Right cardiac atrium (tissue), 5 donors: ENCODE results near the gene CERK. TPM values are rescaled to one million over a fixed set of nuclear protein-coding genes. Genes with fewer than 3 reads are reported as not detected.
"Not testable (repeated sequence)": the region's sequence is repeated elsewhere in the genome, so short reads cannot be mapped to it uniquely, and the experiment has no call there.

Experiments
- ATAC-seq, 2 donors: fragments of 200-7000 bp; cut with Tn5 transposase; one replicate each; pipeline versions ENCODE4 v1.8.0 to v1.9.1; 2020; ENCODE audit warnings: moderate library complexity in 2 of 2, mild to moderate bottlenecking in 1 of 2
- DNase-seq, 3 donors: peaks; one replicate each; pipeline ENCODE4 v3.0.0-alpha.2; 2020
- H3K27ac ChIP-seq: one replicate; pipeline ENCODE4 v1.5.1; 2013; ENCODE audit warnings: mild to moderate bottlenecking, low read length, control low read depth, moderate library complexity
- H3K27me3 ChIP-seq: one replicate; pipeline ENCODE4 v1.6.1; 2013; ENCODE audit not compliant: control insufficient read depth, insufficient read depth
- H3K4me1 ChIP-seq: one replicate; pipeline ENCODE4 v1.6.1; 2013; ENCODE audit warnings: low read length; ENCODE audit not compliant: control insufficient read depth, insufficient read depth
- H3K4me3 ChIP-seq: one replicate; pipeline ENCODE4 v1.5.1; 2013; ENCODE audit warnings: low read length, control low read depth
- H3K9me3 ChIP-seq: one replicate; pipeline ENCODE4 v1.6.1; 2013; ENCODE audit warnings: low read length; ENCODE audit not compliant: control insufficient read depth
- WGBS: extraction: QIAGEN DNeasy Blood & Tissue Kit; methylation state at CpG from one replicate; pipeline ENCODE4 v1.1.7; 2013; 5-methylcytosine and 5-hydroxymethylcytosine counted together
- intact Hi-C, 4 donors: fragments of 100-400 bp; cut with DNase I; formaldehyde crosslinking; loops; one replicate each; pipeline versions ENCODE4 v1.11.0 to v1.14.0; 2022 to 2023
- polyA plus RNA-seq: library from polyadenylated mRNA; stranded (reverse); fragments of 200-250 nt; gene quantifications from one replicate; pipeline ENCODE4 v1.2.3, GENCODE V29; 2013
- total RNA-seq, 4 donors: library from RNA; stranded (reverse); fragmentation: NEBNext Ultra II Directional; extraction: Animal tissue kit (Norgen Biotek cat#: 25700); gene quantifications; one replicate each; pipeline ENCODE4 v1.2.1, GENCODE V29; 2021
- donor health status: healthy with polysubstance abuse.
- donor health status: DM: no; HTN: yes; CAD: no.
- donor health status: DM: no; HTN: no; CAD: no.
- donor health status: DM: no; HTN: yes; CAD: no; lungs with severe emphysema.
- donor health status: DM: yes; HTN: yes; CAD: no.

The CERK gene
- total and polyA plus RNA-seq, 5 donors, result 32.6 to 83.5 (median 61.1) TPM

DNA sequence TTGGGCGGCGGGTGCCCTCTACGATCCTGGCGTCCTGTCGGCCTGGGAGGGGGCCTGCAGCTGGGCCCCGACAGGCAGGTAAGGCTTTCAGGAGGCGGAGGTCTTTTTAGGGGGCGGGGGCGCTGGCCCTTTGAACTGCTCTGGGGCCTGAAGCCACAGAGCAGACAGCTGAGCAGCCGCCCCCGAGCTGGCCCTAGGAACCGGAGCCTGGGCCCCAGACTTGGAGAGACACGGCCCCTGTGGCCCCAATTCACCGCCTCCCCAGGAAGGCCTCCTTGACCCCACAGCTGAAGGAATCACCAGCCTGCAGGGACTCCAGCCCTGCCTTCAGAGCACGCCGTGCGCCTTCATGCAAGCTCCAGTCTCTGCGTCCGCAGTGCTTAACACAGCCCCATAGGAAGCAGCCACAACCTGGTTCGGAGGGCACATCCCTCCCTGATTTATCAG lies 618 bp upstream of the CERK start:
- ATAC-seq (peak; percentile 3 to 15), DNase-seq (peak in 1 of 3 donors; percentile 72)
- H3K9me3 ChIP-seq, result no peaks in the 10 kb centered on the region
- intact Hi-C loops, result loop anchor here in 1 of 4 donors (10.0 kb wide), 1 partner anchor 164 kb away; no protein-coding TSS in a partner anchor
- H3K27ac ChIP-seq, result peak overlapping the region; percentile 96
- peak overlapping the region; percentile 98 for H3K4me3 ChIP-seq
- H3K27me3 ChIP-seq, result no peaks in the 10 kb centered on the region
- WGBS, result 9% methylated on average over 20 of the region's 20 CpGs
- peaks cover 21% of the 10 kb centered on the region for H3K4me1 ChIP-seq

DNA sequence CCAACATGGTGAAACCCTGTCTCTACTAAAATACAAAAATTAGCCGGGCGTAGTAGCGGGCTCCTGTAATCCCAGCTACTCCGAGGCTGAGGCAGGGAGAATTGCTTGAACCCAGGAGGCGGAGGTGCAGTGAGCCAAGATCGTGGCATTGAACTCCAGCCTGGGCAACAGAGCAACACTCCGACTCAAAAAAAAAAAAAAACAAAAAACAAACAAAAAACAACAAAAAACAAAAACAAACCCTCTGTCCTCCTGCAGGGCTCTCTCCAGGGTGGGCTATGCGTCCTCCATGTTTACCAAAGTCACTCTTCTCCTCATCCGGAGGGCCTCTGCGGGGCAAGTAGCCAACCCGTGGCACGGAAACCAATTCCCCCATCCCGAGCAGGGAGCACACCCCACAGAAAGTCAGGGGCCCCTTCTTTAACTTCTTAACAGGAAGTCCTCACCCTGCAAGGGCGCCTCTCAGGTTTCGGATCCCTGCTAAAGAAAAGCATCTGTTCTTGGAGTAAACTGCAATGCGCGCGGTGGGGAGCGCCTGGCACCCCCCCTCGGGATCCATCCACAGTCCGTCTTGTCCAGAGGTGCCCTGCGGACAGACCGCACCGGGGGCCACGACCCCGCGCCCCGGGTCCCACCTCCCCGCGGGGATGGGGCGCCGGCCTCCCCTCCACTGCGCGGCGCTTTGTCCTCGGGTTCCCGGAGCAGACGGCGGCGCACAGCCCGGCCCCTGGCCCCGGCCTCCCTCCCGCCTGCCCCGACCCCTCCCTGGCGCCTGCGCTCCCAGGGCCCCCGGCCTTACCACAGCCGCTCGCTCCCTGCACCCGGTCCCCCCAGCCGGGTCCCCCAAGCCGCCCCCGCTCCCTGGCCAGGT lies 712 bp downstream of the CERK start:
- Histone ChIP-seq H3K4me1 (peaks cover 21% of the 10 kb centered on the region), H3K27me3 (no peaks in the 10 kb centered on the region), H3K4me3 (peak overlapping the region; percentile 98), H3K9me3 (no peaks in the 10 kb centered on the region), H3K27ac (peak overlapping the region; percentile 97)
- intact Hi-C loops, result loop anchor here in 1 of 4 donors (10.0 kb wide), 1 partner anchor 163 kb away; no protein-coding TSS in a partner anchor
- DNase-seq, result peak in 2 of 3 donors; percentile 80 to 81
- peak; percentile 8 to 10 for ATAC-seq
- 3% methylated on average over 53 of the region's 53 CpGs for WGBS

DNA sequence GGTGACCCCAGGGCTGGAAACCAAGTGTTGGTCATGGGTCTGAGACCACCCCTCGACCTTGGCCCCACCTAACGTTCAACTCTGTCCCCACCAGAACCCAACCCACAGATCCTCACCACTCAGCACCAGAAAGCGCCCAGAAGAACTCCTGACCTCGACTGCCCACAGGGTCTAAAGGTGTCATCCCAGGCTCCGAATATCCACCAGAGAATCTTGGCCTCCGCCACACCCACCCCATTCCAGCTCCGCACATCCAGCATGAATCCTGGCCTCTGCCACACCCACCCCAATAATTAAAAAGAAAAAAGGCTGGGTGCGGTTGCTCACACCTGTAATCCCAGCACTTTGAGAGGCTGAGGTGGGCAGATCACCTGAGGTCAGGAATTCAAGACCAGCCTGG lies 1.3 kb downstream of the CERK start:
- DNase-seq (peak in 1 of 3 donors; percentile 28), ATAC-seq (no peak)
- H3K27ac ChIP-seq, result no peak overlapping the region
- intact Hi-C loops, result loop anchor here in 1 of 4 donors (10.0 kb wide), 1 partner anchor 162 kb away; no protein-coding TSS in a partner anchor
- H3K4me1 ChIP-seq, result peaks cover 21% of the 10 kb centered on the region
- H3K9me3 ChIP-seq, result no peaks in the 10 kb centered on the region
- H3K4me3 ChIP-seq, result peak overlapping the region; percentile 98
- H3K27me3 ChIP-seq, result no peaks in the 10 kb centered on the region
- 52% methylated on average over 8 of the region's 8 CpGs for WGBS

- Histone ChIP-seq H3K27ac (peak overlapping the region; percentile 61), H3K4me3 (peak overlapping the region; percentile 98), H3K27me3 (no peaks in the 10 kb centered on the region), H3K9me3 (no peaks in the 10 kb centered on the region), H3K4me1 (peaks cover 25% of the 10 kb centered on the region)
- WGBS, result 36% methylated on average over 13 of the region's 13 CpGs
- intact Hi-C loops, result loop anchor here in 1 of 4 donors (10.0 kb wide), 1 partner anchor 161 kb away; no protein-coding TSS in a partner anchor
- peak in 1 of 3 donors; percentile 58 for DNase-seq
- no peak for ATAC-seq
Measured at GRCh38 chr22:46735747-46736608, 2.1 kb downstream of the CERK start.

- intact Hi-C loops, result loop anchor here in 1 of 4 donors (10.0 kb wide), 1 partner anchor 160 kb away; no protein-coding TSS in a partner anchor
- H3K27me3 ChIP-seq, result no peaks in the 10 kb centered on the region
- H3K4me3 ChIP-seq, result no peak overlapping the region
- peak in 2 of 3 donors; percentile 69 to 75 for DNase-seq
- no peaks in the 10 kb centered on the region for H3K9me3 ChIP-seq
- no peak for ATAC-seq
- 37% methylated on average over 12 of the region's 12 CpGs for WGBS
- H3K4me1 ChIP-seq, result peaks cover 30% of the 10 kb centered on the region
- peak overlapping the region; percentile 61 for H3K27ac ChIP-seq
Measured at GRCh38 chr22:46734830-46735453, 3.1 kb downstream of the CERK start.

- not testable (repeated sequence) for H3K27me3 ChIP-seq, H3K27ac ChIP-seq, H3K9me3 ChIP-seq, H3K4me3 ChIP-seq, ATAC-seq
- 35% methylated on average over 12 of the region's 12 CpGs for WGBS
- intact Hi-C loops, result loop anchor here in 1 of 4 donors (10.0 kb wide), 1 partner anchor 159 kb away; no protein-coding TSS in a partner anchor
- DNase-seq, result peak in 1 of 3 donors; percentile 16
- peaks cover 30% of the 10 kb centered on the region for H3K4me1 ChIP-seq
Measured at GRCh38 chr22:46734213-46734722, 3.8 kb downstream of the CERK start.

DNA sequence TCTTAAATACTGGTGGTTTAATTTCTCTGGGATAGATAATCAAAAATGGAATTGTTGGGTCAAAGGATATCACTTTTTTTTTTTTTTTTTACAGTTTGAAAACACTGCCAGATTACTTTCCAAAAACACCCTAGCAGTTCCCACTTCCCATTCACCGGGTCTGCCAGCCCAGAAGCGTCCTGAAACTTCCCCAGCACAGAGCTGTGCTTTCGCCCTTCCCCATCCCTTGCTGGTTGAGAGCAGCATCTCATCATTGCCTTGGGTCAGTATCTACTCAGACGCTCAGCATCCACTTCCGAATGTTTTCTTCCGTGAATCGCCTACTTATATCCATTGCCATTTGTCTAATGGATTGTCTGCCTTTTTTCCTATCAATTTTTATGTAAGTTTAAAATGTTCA lies 5.5 kb downstream of the CERK start:
- Histone ChIP-seq H3K27ac (no peak overlapping the region), H3K4me3 (no peak overlapping the region), H3K9me3 (no peaks in the 10 kb centered on the region), H3K4me1 (peaks cover 37% of the 10 kb centered on the region), H3K27me3 (no peaks in the 10 kb centered on the region)
- WGBS, result 42% methylated on average over 7 of the region's 7 CpGs
- peak in 1 of 3 donors; percentile 20 for DNase-seq
- no peak for ATAC-seq
- intact Hi-C loops, result loop anchor here in 1 of 4 donors (10.0 kb wide), 1 partner anchor 158 kb away; no protein-coding TSS in a partner anchor

GRCh38 chr22:46732041-46732379 lies 6.0 kb downstream of the CERK start:
- peak overlapping the region; percentile 9 for H3K27ac ChIP-seq
- no peaks in the 10 kb centered on the region for H3K27me3 ChIP-seq
- DNase-seq (peak in 1 of 3 donors; percentile 41), ATAC-seq (no peak)
- intact Hi-C loops, result loop anchor here in 1 of 4 donors (10.0 kb wide), 1 partner anchor 157 kb away; no protein-coding TSS in a partner anchor
- H3K9me3 ChIP-seq, result no peaks in the 10 kb centered on the region
- peaks cover 37% of the 10 kb centered on the region for H3K4me1 ChIP-seq
- 71% methylated on average over 14 of the region's 14 CpGs for WGBS
- H3K4me3 ChIP-seq, result no peak overlapping the region

DNA sequence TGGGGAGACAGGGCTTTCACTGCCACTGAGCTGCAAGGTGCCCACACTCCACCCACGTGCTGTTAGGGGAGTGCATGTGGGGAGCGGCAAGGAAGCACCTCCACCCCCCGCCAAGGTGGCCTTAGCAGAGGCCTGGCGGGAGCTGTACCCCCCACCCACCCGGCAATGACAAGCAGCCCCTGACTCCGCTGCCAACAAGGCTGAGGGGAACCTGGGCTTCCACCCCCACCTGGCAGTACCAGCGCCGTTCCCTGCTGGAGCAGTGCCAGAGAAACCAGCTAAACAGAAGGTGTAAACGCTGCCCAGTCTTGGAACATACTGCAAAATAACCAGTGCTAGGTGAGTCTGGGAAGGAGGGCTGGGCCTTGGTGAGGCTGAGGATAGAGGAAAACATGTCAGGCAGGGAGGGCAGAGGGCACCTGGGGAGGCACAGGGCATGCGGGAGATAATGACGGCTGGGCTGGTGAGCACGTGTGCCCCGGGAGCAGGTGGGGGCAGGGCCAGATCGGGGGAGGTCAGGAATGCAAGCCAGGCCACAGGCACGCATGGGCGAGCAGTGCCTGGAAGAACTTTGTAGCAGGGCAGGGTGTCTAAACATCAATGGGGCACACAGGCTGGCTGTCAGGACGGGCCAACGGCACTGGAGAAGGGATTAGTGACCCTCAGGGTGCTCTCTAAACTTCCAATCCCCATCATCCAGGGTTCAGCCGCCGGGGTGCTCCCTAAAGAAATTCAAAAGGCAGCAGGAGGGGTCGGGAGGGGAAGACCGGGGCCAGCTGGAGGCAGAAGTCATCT lies 6.6 kb downstream of the CERK start:
- peak overlapping the region; percentile 9 for H3K27ac ChIP-seq
- H3K4me1 ChIP-seq, result peaks cover 33% of the 10 kb centered on the region
- WGBS, result 61% methylated on average over 22 of the region's 22 CpGs
- DNase-seq (peak in 1 of 3 donors; percentile 66), ATAC-seq (peak; percentile 25 to 31)
- intact Hi-C loops, result loop anchor here in 1 of 4 donors (10.0 kb wide), 1 partner anchor 157 kb away; no protein-coding TSS in a partner anchor
- H3K9me3 ChIP-seq, result no peaks in the 10 kb centered on the region
- no peaks in the 10 kb centered on the region for H3K27me3 ChIP-seq
- no peak overlapping the region for H3K4me3 ChIP-seq
